SK-N-SH (cell line): ENCODE data around the gene WNK2. TPM values are rescaled to one million over a fixed set of nuclear protein-coding genes. Genes with fewer than 3 reads are reported as not detected.

Experiments used
- CTCF ChIA-PET: fragments of 300-600, 350-600 bp; formaldehyde crosslinking; extraction: SDS; loops from one replicate; lab custom pipeline; 2021; lab: Yijun Ruan, JAX
- POLR2A ChIA-PET: fragments of 350-600 bp; sonication (Branson Sonifier 250); formaldehyde crosslinking; extraction: SDS; loops from one replicate; lab custom pipeline; 2020; ENCODE audit warnings: antibody characterized with exemption, inconsistent platforms; lab: Yijun Ruan, JAX
- DNase-seq: peaks from one replicate; pipeline ENCODE4 v3.0.0; 2012
- H2AFZ ChIP-seq: fragments of 200-600 bp; sonication (generic); 2 replicates; pipeline ENCODE4 v1.8.1; 2016; ENCODE audit warnings: antibody characterized with exemption, mild to moderate bottlenecking, low read depth
- H3F3A ChIP-seq: fragments of 200-600 bp; sonication (generic); replicated peaks from 2 replicates; pipeline ENCODE3; 2016; ENCODE audit warnings: antibody characterized with exemption, mild to moderate bottlenecking; ENCODE audit not compliant: insufficient read depth
- H3K27ac ChIP-seq, 2 experiments: fragments of 200-500 bp in 1 of 2; fragments of 200-600 bp in 1 of 2; sonication (Bioruptor generic) in 1 of 2; sonication (generic), shearing (Covaris generic) in 1 of 2; 2 replicates each; pipeline versions ENCODE4 v1.5.1 to v1.6.1; 2014 to 2016; ENCODE audit warnings: low read depth in 2 of 2, inconsistent platforms in 1 of 2, low read length in 1 of 2, mild to moderate bottlenecking in 1 of 2, mixed read lengths in 1 of 2
- H3K27me3 ChIP-seq: fragments of 200-600 bp; sonication (generic), shearing (Covaris generic); 2 replicates; pipeline ENCODE4 v1.6.1; 2016; ENCODE audit warnings: mixed run types; ENCODE audit not compliant: insufficient read depth
- H3K36me3 ChIP-seq, 2 experiments: fragments of 200-500 bp in 1 of 2; fragments of 200-600 bp in 1 of 2; sonication (Bioruptor generic) in 1 of 2; sonication (generic) in 1 of 2; replicated peaks in 1 of 2; 2 replicates each; pipeline versions ENCODE3 to v1.5.1; 2014 to 2016; ENCODE audit warnings: low read length in 1 of 2, mild to moderate bottlenecking in 1 of 2; ENCODE audit not compliant: insufficient read depth in 2 of 2, control insufficient read depth in 1 of 2
- H3K4me1 ChIP-seq, 2 experiments: fragments of 200-500 bp in 1 of 2; fragments of 200-600 bp in 1 of 2; sonication (Bioruptor generic) in 1 of 2; sonication (generic), shearing (Covaris generic) in 1 of 2; 2 replicates each; pipeline versions ENCODE4 v1.5.1 to v1.6.1; 2014 to 2016; ENCODE audit warnings: low read depth in 1 of 2, low read length in 1 of 2, mixed run types in 1 of 2; ENCODE audit not compliant: insufficient read depth in 2 of 2, control insufficient read depth in 1 of 2
- H3K4me2 ChIP-seq: fragments of 200-600 bp; sonication (generic), shearing (Covaris generic); 2 replicates; pipeline ENCODE4 v1.6.1; 2017; ENCODE audit warnings: mixed run types
- H3K4me3 ChIP-seq, 2 experiments: fragments of 200-500 bp in 1 of 2; fragments of 200-600 bp in 1 of 2; sonication (Bioruptor generic) in 1 of 2; sonication (generic), shearing (Covaris generic) in 1 of 2; 2 replicates each; pipeline versions ENCODE4 v1.5.1 to v1.8.1; 2014 to 2016; ENCODE audit warnings: low read depth in 2 of 2, inconsistent platforms in 1 of 2, low read length in 1 of 2, mild to moderate bottlenecking in 1 of 2, mixed read lengths in 1 of 2, moderate library complexity in 1 of 2
- H3K79me2 ChIP-seq: fragments of 200-600 bp; sonication (generic); 2 replicates; pipeline ENCODE4 v1.8.1; 2017; ENCODE audit warnings: mild to moderate bottlenecking; ENCODE audit not compliant: insufficient read depth
- H3K9ac ChIP-seq: fragments of 200-600 bp; sonication (generic); 2 replicates; pipeline ENCODE4 v1.6.1; 2017; ENCODE audit warnings: mixed run types
- H3K9me2 ChIP-seq: fragments of 200-600 bp; sonication (generic); 2 replicates; pipeline ENCODE4 v1.6.1; 2017; ENCODE audit warnings: mixed run types
- H3K9me3 ChIP-seq: fragments of 200-600 bp; sonication (generic); 2 replicates; pipeline ENCODE4 v1.6.1; 2017; ENCODE audit warnings: mixed run types, mild to moderate bottlenecking, moderate library complexity
- H4K20me1 ChIP-seq: fragments of 200-600 bp; sonication (generic); 2 replicates; pipeline ENCODE4 v1.6.1; 2017; ENCODE audit warnings: mild to moderate bottlenecking, mixed run types; ENCODE audit not compliant: insufficient read depth
- CHD2 ChIP-seq: fragments of 150-350 bp; IDR thresholded peaks from 2 replicates; pipeline ENCODE4 v1.6.1; 2018; ENCODE audit warnings: low read length; ENCODE audit not compliant: partially characterized antibody
- ELF1 ChIP-seq: IDR thresholded peaks from 2 replicates; pipeline ENCODE4 v1.4.0; 2012
- EP300 ChIP-seq, 2 experiments: IDR thresholded peaks; 2 replicates each; pipeline versions ENCODE4 v1.4.0 to v1.6.1; 2012; ENCODE audit warnings: borderline replicate concordance in 1 of 2, low read depth in 1 of 2, low read length in 1 of 2
- EZH2phosphoT487 ChIP-seq: fragments of 200-600 bp; sonication (generic); IDR thresholded peaks from 2 replicates; pipeline ENCODE4 v1.6.1; 2017; ENCODE audit warnings: low read depth, mixed run types, mild to moderate bottlenecking, antibody characterized with exemption, moderate library complexity, borderline replicate concordance
- FOSL2 ChIP-seq: IDR thresholded peaks from 2 replicates; pipeline ENCODE4 v1.4.0; 2012; ENCODE audit warnings: low read depth, mild to moderate bottlenecking, moderate library complexity, borderline replicate concordance
- GATA2 ChIP-seq: sonication (generic); formaldehyde crosslinking; IDR thresholded peaks from 2 replicates; pipeline ENCODE4 v1.5.0; 2020; ENCODE audit warnings: mild to moderate bottlenecking, missing genetic modification reagents
- JUND ChIP-seq: IDR thresholded peaks from 2 replicates; pipeline ENCODE4 v1.4.0; 2012
- NFIC ChIP-seq: IDR thresholded peaks from 2 replicates; pipeline ENCODE4 v1.4.0; 2012; ENCODE audit warnings: borderline replicate concordance
- NRF1 ChIP-seq: IDR thresholded peaks from 2 replicates; pipeline ENCODE4 v1.6.1; 2012; ENCODE audit warnings: low read depth, mild to moderate bottlenecking, low read length
- PBX3 ChIP-seq: IDR thresholded peaks from 2 replicates; pipeline ENCODE4; 2012
- POLR2AphosphoS5 ChIP-seq: IDR thresholded peaks from 2 replicates; pipeline ENCODE4 v1.6.1; 2012; ENCODE audit warnings: low read depth, low read length
- RAD21 ChIP-seq: IDR thresholded peaks from 2 replicates; pipeline ENCODE4 v1.6.1; 2012; ENCODE audit warnings: mild to moderate bottlenecking, low read length
- RCOR1 ChIP-seq: fragments of 150-350 bp; IDR thresholded peaks from 2 replicates; pipeline ENCODE4 v1.6.1; 2017; ENCODE audit warnings: antibody characterized with exemption, low read length
- REST ChIP-seq: IDR thresholded peaks from 2 replicates; pipeline ENCODE4 v1.6.1; 2012; ENCODE audit warnings: mild to moderate bottlenecking, low read depth, low read length, moderate library complexity
- RXRA ChIP-seq: IDR thresholded peaks from 2 replicates; pipeline ENCODE4 v1.4.0; 2012; ENCODE audit warnings: low read depth, mild to moderate bottlenecking, borderline replicate concordance
- TAF1 ChIP-seq: IDR thresholded peaks from 2 replicates; pipeline ENCODE4 v1.6.1; 2012; ENCODE audit warnings: low read depth, mild to moderate bottlenecking, low read length, moderate library complexity, borderline replicate concordance
- TCF12 ChIP-seq: IDR thresholded peaks from 2 replicates; pipeline ENCODE4 v1.4.0; 2012
- TEAD4 ChIP-seq: IDR thresholded peaks from 2 replicates; pipeline ENCODE4 v1.4.0; 2012; ENCODE audit warnings: mild to moderate bottlenecking, borderline replicate concordance; ENCODE audit not compliant: insufficient read depth
- USF2 ChIP-seq: fragments of 150-350 bp; IDR thresholded peaks from 2 replicates; pipeline ENCODE4 v1.6.1; 2017; ENCODE audit warnings: antibody characterized with exemption, low read length, low read depth, borderline replicate concordance
- YY1 ChIP-seq: IDR thresholded peaks from 2 replicates; pipeline ENCODE4 v1.4.0; 2012; ENCODE audit warnings: low read depth, mild to moderate bottlenecking
- WGBS: methylation state at CpG from one replicate; pipeline ENCODE4 v1.1.6; 2017; ENCODE audit warnings: low lambda C conversion rate; 5-methylcytosine and 5-hydroxymethylcytosine counted together
- polyA plus RNA-seq, 3 experiments: library from polyadenylated mRNA; depleted of rRNA; stranded (reverse); fragments of >200 nt; gene quantifications; 2 replicates each; pipeline ENCODE4 v1.2.3, GENCODE V29; 2012

The WNK2 gene
- polyA plus RNA-seq, 1 of the 3 experiments (the other 2 are of a cell fraction), result 0.12 TPM

- TF ChIP-seq CHD2, result no peak
- no peak for TF ChIP-seq POLR2AphosphoS5
- no peak for TF ChIP-seq FOSL2
- no peak for TF ChIP-seq YY1
- no peak for TF ChIP-seq EZH2phosphoT487
These were observed 16.5 kb downstream of the WNK2 start (continued) for GRCh38 chr9:93200449-93200742.

GRCh38 chr9:93200989-93201334, 17.0 kb downstream of the WNK2 start:
- ChIA-PET CTCF (no interaction called here), POLR2A (no interaction called here)
- no peaks in the 10 kb centered on the region for H3K9me2 ChIP-seq
- no peaks in the 10 kb centered on the region for H3K9me3 ChIP-seq
- H3F3A ChIP-seq, result no peaks in the 10 kb centered on the region
- H3K27ac ChIP-seq, result peak overlapping the region in 1 of 2 experiments; percentile 98; a peak in 2 of 4 replicates
- no peaks in the 10 kb centered on the region for H3K27me3 ChIP-seq
- H3K4me2 ChIP-seq, result no peak overlapping the region
- peak; percentile 9; the same call in 1 of the 2 replicates for TF ChIP-seq RAD21
- peak; percentile 95 for TF ChIP-seq GATA2 (CRISPR knock-in tag)
- TF ChIP-seq TAF1, result no peak
- 0 out of 2 replicates have a peak, but pooled peaks have one; percentile 7 for TF ChIP-seq TCF12
- H3K4me1 ChIP-seq, result peaks cover 0 to 88% of the 10 kb centered on the region in 2 experiments; a peak in 2 of 4 replicates
- 51% methylated on average over 5 of the region's 5 CpGs for WGBS
- H3K9ac ChIP-seq, result no peak overlapping the region
- no peak for DNase-seq
- no peak overlapping the region for H2AFZ ChIP-seq
- H3K4me3 ChIP-seq, result no peak overlapping the region
- H3K36me3 ChIP-seq, result no peaks in the 10 kb centered on the region
- no peaks in the 10 kb centered on the region for H3K79me2 ChIP-seq
- H4K20me1 ChIP-seq, result no peaks in the 10 kb centered on the region

- CTCF ChIA-PET, result interaction anchor here (0.7 to 1.1 kb wide), 4 partner anchors 28 to 99 kb away, joined by 3 to 4 read pairs (median 4); no protein-coding TSS in a partner anchor
- Histone ChIP-seq H3K9me2 (no peaks in the 10 kb centered on the region), H3K4me2 (no peak overlapping the region), H3K79me2 (no peaks in the 10 kb centered on the region), H3K27me3 (no peaks in the 10 kb centered on the region), H3K9me3 (no peaks in the 10 kb centered on the region), H3F3A (no peaks in the 10 kb centered on the region), H3K4me3 (no peak overlapping the region), H3K9ac (no peak overlapping the region), H4K20me1 (no peaks in the 10 kb centered on the region), H3K36me3 (no peaks in the 10 kb centered on the region), H3K27ac (peak overlapping the region in 1 of 2 experiments; percentile 85; a peak in 2 of 4 replicates), H2AFZ (no peak overlapping the region), H3K4me1 (peaks cover 0 to 97% of the 10 kb centered on the region in 2 experiments; a peak in 2 of 4 replicates)
- POLR2A ChIA-PET, result no interaction called here
- TF ChIP-seq RCOR1, result no peak
- no peak for TF ChIP-seq JUND
- TF ChIP-seq CHD2, result no peak
- no peak for TF ChIP-seq USF2
- no peak for TF ChIP-seq PBX3
- no peak for TF ChIP-seq RAD21
- no peak for TF ChIP-seq TAF1
- no peak for TF ChIP-seq POLR2AphosphoS5
- no peak for TF ChIP-seq TEAD4
- no peak for TF ChIP-seq TCF12
- no peak for TF ChIP-seq EP300 (IDR thresholded peaks at IDR 0.05; ENCODE audit: borderline replicate concordance in 1 of 2, low read depth in 1 of 2, low read length in 1 of 2)
- TF ChIP-seq RXRA, result no peak
- no peak for TF ChIP-seq REST
- no peak for TF ChIP-seq EZH2phosphoT487
- no peak for TF ChIP-seq NRF1
- TF ChIP-seq FOSL2, result no peak
- no peak for TF ChIP-seq NFIC
- TF ChIP-seq YY1, result no peak
- no peak for TF ChIP-seq ELF1
- DNase-seq, result no peak
- 70% methylated on average over 9 of the region's 11 CpGs for WGBS
These were observed 19.2 kb downstream of the WNK2 start for GRCh38 chr9:93203026-93203717.
